PC-9 (cell line): Measurements from ENCODE around the gene TAAR2. TPM values are rescaled to one million over a fixed set of nuclear protein-coding genes. Genes with fewer than 3 reads are reported as not detected.
"Not testable (repeated sequence)": the region's sequence is repeated elsewhere in the genome, so short reads cannot be mapped to it uniquely, and the experiment has no call there.

Experiments
- BruUV-seq: library from RNA; stranded (reverse); fragments of 400-500 nt; replicated peaks from 2 replicates; lab custom pipeline; 2021; lab: Mats Ljungman, UMichigan
- CTCF ChIA-PET: fragments of 300-600 bp; sonication (Branson Sonifier 250); formaldehyde crosslinking; loops from one replicate; lab custom pipeline; 2022; ENCODE audit warnings: antibody characterized with exemption; lab: Charles Lee
- POLR2A ChIA-PET: fragments of 300-600 bp; sonication (Branson Sonifier 250); formaldehyde crosslinking; loops from one replicate; lab custom pipeline; 2022; ENCODE audit warnings: antibody characterized with exemption; ENCODE audit not compliant: unreplicated experiment; lab: Charles Lee
- DNase-seq, 2 experiments: peaks; one replicate each; pipeline versions ENCODE4 v3.0.0 to v3.0.0-alpha.2; 2015 to 2022; ENCODE audit warnings: mixed read lengths in 1 of 2
- H2AFZ ChIP-seq: fragments of 200-600 bp; sonication (generic); 2 replicates; pipeline ENCODE4 v1.8.1; 2017; ENCODE audit warnings: antibody characterized with exemption
- H3F3A ChIP-seq: fragments of 200-600 bp; sonication (generic); 2 replicates; pipeline ENCODE4 v1.8.1; 2017; ENCODE audit warnings: antibody characterized with exemption, mild to moderate bottlenecking, low read depth; ENCODE audit not compliant: insufficient read depth
- H3K27ac ChIP-seq: fragments of 200-600 bp; sonication (generic); 2 replicates; pipeline ENCODE4 v1.6.1; 2016; ENCODE audit warnings: mixed run types
- H3K27me3 ChIP-seq: fragments of 200-600 bp; sonication (generic); 2 replicates; pipeline ENCODE4 v1.6.1; 2016; ENCODE audit warnings: low read depth, mixed run types; ENCODE audit not compliant: insufficient read depth
- H3K36me3 ChIP-seq: fragments of 200-600 bp; sonication (generic); 2 replicates; pipeline ENCODE4 v1.6.1; 2016; ENCODE audit warnings: low read depth, mixed run types
- H3K4me1 ChIP-seq: fragments of 200-600 bp; sonication (generic); replicated peaks from 2 replicates; pipeline ENCODE4 v1.6.1; 2016; ENCODE audit warnings: mixed run types; ENCODE audit not compliant: insufficient read depth
- H3K4me2 ChIP-seq: fragments of 200-600 bp; sonication (generic); 2 replicates; pipeline ENCODE4 v1.6.1; 2017; ENCODE audit warnings: mixed run types
- H3K4me3 ChIP-seq: fragments of 200-600 bp; sonication (generic); 2 replicates; pipeline ENCODE4 v1.6.1; 2016; ENCODE audit warnings: mixed run types
- H3K79me2 ChIP-seq: fragments of 200-600 bp; sonication (generic); 2 replicates; pipeline ENCODE4 v1.6.1; 2017; ENCODE audit warnings: low read depth, mixed run types
- H3K9me2 ChIP-seq: fragments of 200-600 bp; sonication (generic); 2 replicates; pipeline ENCODE4 v1.8.1; 2017; ENCODE audit warnings: mild to moderate bottlenecking; ENCODE audit not compliant: insufficient read depth
- H3K9me3 ChIP-seq: fragments of 200-600 bp; sonication (generic); 2 replicates; pipeline ENCODE4 v1.8.1; 2016; ENCODE audit warnings: low read depth; ENCODE audit not compliant: insufficient read depth
- H4K20me1 ChIP-seq: fragments of 200-600 bp; sonication (generic); 2 replicates; pipeline ENCODE4 v1.8.1; 2017; ENCODE audit not compliant: insufficient read depth
- CTCF ChIP-seq: fragments of 200-600 bp; sonication (generic); conservative IDR thresholded peaks from 2 replicates; pipeline ENCODE4 v1.6.1; 2017; ENCODE audit warnings: mixed run types, antibody characterized with exemption, mild to moderate bottlenecking, moderate library complexity
- EZH2 ChIP-seq: fragments of 200-600 bp; sonication (generic); IDR thresholded peaks from 2 replicates; pipeline ENCODE4 v1.8.0; 2017; ENCODE audit warnings: antibody characterized with exemption, low read depth
- intact Hi-C: fragments of 100-400 bp; cut with micrococcal nuclease; formaldehyde crosslinking; loops from one replicate; pipeline ENCODE4 v1.10.0; 2022; ENCODE audit not compliant: unreplicated experiment
- total RNA-seq: library from RNA; stranded (reverse); gene quantifications from 2 replicates; pipeline ENCODE4 v1.2.3, GENCODE V29; 2021

The TAAR2 gene
- total RNA-seq, 1 experiment from 2014 or later, result not detected

GRCh38 chr6:132635288-132635687, 11.2 kb upstream of the TAAR2 start:
- POLR2A ChIA-PET, CTCF ChIA-PET, BruUV-seq, H3F3A ChIP-seq, H3K36me3 ChIP-seq, H3K4me2 ChIP-seq, H3K9me2 ChIP-seq, H3K79me2 ChIP-seq, H4K20me1 ChIP-seq, H3K27me3 ChIP-seq, DNase-seq, H3K4me3 ChIP-seq, H3K4me1 ChIP-seq, H3K9me3 ChIP-seq, H2AFZ ChIP-seq, H3K27ac ChIP-seq, intact Hi-C loops: not testable (repeated sequence)

GRCh38 chr6:132634796-132635195, 10.7 kb upstream of the TAAR2 start:
- Histone ChIP-seq H3K4me1 (no peaks in the 10 kb centered on the region), H4K20me1 (no peaks in the 10 kb centered on the region), H3K36me3 (no peaks in the 10 kb centered on the region), H3K27ac (no peak overlapping the region), H2AFZ (no peak overlapping the region), H3F3A (no peaks in the 10 kb centered on the region), H3K9me3 (no peaks in the 10 kb centered on the region; the same call in 1 of the 2 replicates), H3K9me2 (no peaks in the 10 kb centered on the region), H3K4me2 (no peak overlapping the region), H3K27me3 (no peaks in the 10 kb centered on the region), H3K79me2 (no peaks in the 10 kb centered on the region), H3K4me3 (no peak overlapping the region)
- ChIA-PET POLR2A (no interaction called here), CTCF (no interaction called here)
- intact Hi-C loops, result no loop called here
- DNase-seq, result no peak
- BruUV-seq, result no TSS peak
- TF ChIP-seq EZH2, result no peak
- TF ChIP-seq CTCF, result no peak

DNA sequence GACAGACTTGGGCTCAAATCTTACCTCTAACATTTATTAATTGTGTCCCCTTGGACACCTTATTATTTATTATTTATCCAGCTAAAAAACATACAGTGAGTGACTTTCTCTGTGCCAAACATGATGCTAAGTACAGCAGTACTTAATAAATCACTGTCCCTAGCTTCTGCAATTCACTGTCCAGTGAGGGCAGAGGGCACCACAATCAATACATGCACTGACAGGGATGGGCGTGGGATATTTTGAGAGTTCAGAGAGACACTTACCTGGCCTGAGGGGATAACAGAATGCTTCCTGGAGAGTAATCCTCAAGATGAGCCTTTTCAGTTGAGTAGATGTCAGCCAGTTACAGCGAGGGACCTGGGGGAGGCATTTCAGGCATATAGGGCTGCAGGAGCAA, 9.3 kb upstream of the TAAR2 start:
- Histone ChIP-seq H3K36me3 (no peaks in the 10 kb centered on the region), H3F3A (no peaks in the 10 kb centered on the region), H3K4me3 (no peak overlapping the region), H3K4me2 (no peak overlapping the region), H3K4me1 (no peaks in the 10 kb centered on the region), H3K79me2 (no peaks in the 10 kb centered on the region), H2AFZ (no peak overlapping the region), H3K9me2 (no peaks in the 10 kb centered on the region), H4K20me1 (no peaks in the 10 kb centered on the region), H3K9me3 (no peaks in the 10 kb centered on the region; the same call in 1 of the 2 replicates), H3K27me3 (no peaks in the 10 kb centered on the region), H3K27ac (no peak overlapping the region)
- DNase-seq, result no peak
- CTCF ChIA-PET, result no interaction called here
- intact Hi-C loops, result no loop called here
- TF ChIP-seq EZH2, result no peak
- TF ChIP-seq CTCF, result no peak
- POLR2A ChIA-PET, result interaction anchor here (0.6 kb wide), 1 partner anchor 190 kb away, joined by 10 read pairs; no protein-coding TSS in a partner anchor
- no TSS peak for BruUV-seq
